ENCODE data around the gene NAALADL2.

- TF ChIP-seq CTCF (IDR thresholded peaks at IDR 0.05 in 2 of 3, conservative IDR thresholded peaks at IDR 0.05 in 1 of 3; ENCODE audit: insufficient read depth in 2 of 3, low read depth in 1 of 3, low read length in 3 of 3) (no peak), TAF1 (IDR thresholded peaks at IDR 0.05; ENCODE audit: control insufficient read depth, extremely low read depth, insufficient read depth, low read length, severe bottlenecking) (no peak), PCBP2 (IDR thresholded peaks at IDR 0.05; ENCODE audit: low read depth, low read length, poor library complexity, severe bottlenecking) (no peak), MAZ (CRISPR knock-in tag; conservative IDR thresholded peaks at IDR 0.05 in 1 of 2, IDR thresholded peaks at IDR 0.05 in 1 of 2) (no peak), ZNF165 (CRISPR knock-in tag; IDR thresholded peaks at IDR 0.05; ENCODE audit: borderline replicate concordance) (no peak), ZFX (CRISPR knock-in tag; IDR thresholded peaks at IDR 0.05) (no peak), STAG1 (CRISPR knock-in tag; IDR thresholded peaks at IDR 0.05; ENCODE audit: borderline replicate concordance) (no peak), KAT7 (CRISPR knock-in tag; IDR thresholded peaks at IDR 0.05; ENCODE audit: borderline replicate concordance) (no peak), POLR2A (conservative IDR thresholded peaks at IDR 0.05) (no peak), THAP7 (CRISPR knock-in tag; IDR thresholded peaks at IDR 0.05) (no peak), ELK1 (CRISPR knock-in tag; IDR thresholded peaks at IDR 0.05) (no peak), CBX2 (IDR thresholded peaks at IDR 0.05; ENCODE audit: insufficient read depth, low read length, poor library complexity, severe bottlenecking) (no peak), NFRKB (IDR thresholded peaks at IDR 0.05; ENCODE audit: low read depth) (no peak), TBP (optimal IDR thresholded peaks at IDR 0.05; ENCODE audit: low read depth, low read length) (no peak)
Measured at GRCh38 chr3:175343946-175344345, 484.8 kb downstream of the NAALADL2 start.
